Hematopoietic multipotent progenitor cell (in vitro differentiated cells): ENCODE measurements around the gene NMB. TPM values are rescaled to one million over a fixed set of nuclear protein-coding genes. Genes with fewer than 3 reads are reported as not detected.
"Not testable (repeated sequence)": the region's sequence is repeated elsewhere in the genome, so short reads cannot be mapped to it uniquely, and the experiment has no call there.

Source experiments
- DNase-seq, 3 donors: peaks; one replicate each; pipeline ENCODE4 v3.0.0-alpha.2; 2011 to 2015; ENCODE audit warnings: low read depth in 2 of 3, low spot score in 2 of 3
- total RNA-seq: library from RNA; depleted of rRNA; stranded (reverse); fragments of >200 nt; gene quantifications from one replicate; pipeline ENCODE4 v1.2.3, GENCODE V29; 2012

NMB gene
- total RNA-seq, 1 donor: 2.4 TPM

DNA sequence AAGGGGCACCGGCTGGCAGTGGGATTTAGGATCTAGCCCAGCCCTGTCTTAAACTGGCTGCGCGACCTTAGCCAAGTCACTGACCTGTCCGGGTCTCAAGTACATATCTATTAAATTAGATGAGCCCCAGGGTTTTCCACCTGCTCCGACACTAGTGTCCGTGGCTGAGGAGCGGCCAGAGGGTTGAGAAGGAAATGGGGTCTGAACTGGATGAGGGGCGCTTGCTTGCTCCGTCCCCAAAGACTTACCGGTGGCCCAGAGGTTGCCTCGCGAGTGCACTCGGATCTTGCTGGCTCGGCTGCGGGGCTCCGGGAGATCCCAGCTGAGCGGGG, 285 bp downstream of the NMB start:
- no peak for DNase-seq

DNA sequence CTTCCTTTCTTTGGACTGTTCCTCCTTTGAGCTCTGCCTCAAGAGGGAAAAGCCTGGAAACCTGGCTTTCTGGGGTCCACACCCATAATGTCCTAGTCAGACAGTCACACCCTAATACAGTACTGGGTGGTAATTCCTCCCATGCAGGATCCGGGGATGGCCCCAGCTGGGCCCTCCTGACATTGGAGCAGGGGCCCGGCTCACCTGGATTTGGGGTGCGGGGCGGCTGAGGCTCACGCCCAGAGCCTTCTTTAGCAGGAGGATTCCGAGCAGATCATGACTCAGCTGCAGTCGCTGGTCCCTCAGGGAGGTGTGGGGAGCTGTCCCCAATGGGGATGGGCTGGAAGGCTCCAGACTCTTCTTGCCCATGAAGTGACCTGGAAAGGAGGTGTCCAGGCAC, 1.0 kb downstream of the NMB start:
- DNase-seq: no peak

GRCh38 chr15:84654689-84655453, 3.1 kb downstream of the NMB start:
- peak in 2 of 3 donors; percentile 87 to 92 for DNase-seq

GRCh38 chr15:84653910-84654688, 3.9 kb downstream of the NMB start, which contains the start of gene WDR73:
WDR73 (minus strand) TSS chr15:84654283; CDS start chr15:84654274, 9 bp downstream.
- peak; percentile 91 to 97 (median 97) for DNase-seq

DNA sequence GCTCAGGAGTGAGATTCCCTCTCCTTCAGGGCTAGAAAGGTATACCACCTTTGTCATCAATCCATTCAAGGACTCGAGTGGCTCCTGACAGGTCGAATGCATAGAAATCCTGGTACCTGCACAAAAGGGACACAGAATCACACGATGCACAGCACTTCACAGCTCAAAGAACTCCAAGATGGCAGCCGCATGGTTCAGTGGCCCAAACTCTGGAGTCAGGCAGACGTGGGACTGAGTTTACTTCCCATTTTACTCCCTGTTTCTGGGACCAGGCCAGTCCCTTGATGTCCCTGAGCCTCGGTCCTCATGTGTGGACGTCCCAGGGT, 4.5 kb downstream of the NMB start:
- no peak for DNase-seq

DNA sequence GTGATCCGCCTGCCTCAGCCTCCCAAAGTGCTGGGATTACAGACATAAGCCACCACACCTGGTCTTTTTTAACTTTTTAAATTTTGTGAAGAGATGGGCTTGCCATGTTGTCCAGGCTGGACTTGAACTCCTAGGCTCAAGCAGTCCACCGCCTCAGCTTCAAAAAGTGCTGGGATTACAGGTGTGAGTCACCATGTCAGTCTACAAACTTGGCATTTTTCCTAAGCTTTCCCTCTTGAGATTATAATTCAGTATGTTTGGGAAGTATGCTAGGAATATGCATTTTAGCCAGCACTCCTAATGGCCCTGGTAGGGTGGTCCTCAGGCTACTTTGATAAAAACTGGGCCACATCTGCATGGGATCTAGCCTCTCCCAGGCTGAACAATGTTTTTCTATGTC, 8.3 kb downstream of the NMB start:
- DNase-seq: no peak

- DNase-seq: no peak
These were observed 9.5 kb downstream of the NMB start for GRCh38 chr15:84648539-84648938.

- DNase-seq: no peak
These were observed 10.3 kb downstream of the NMB start for GRCh38 chr15:84647726-84648125.

GRCh38 chr15:84645997-84646396, 12.0 kb downstream of the NMB start:
- DNase-seq: no peak

GRCh38 chr15:84645496-84645895, 12.5 kb downstream of the NMB start:
- no peak for DNase-seq

- no peak for DNase-seq
These were observed 14.2 kb downstream of the NMB start for GRCh38 chr15:84643838-84644237.

DNA sequence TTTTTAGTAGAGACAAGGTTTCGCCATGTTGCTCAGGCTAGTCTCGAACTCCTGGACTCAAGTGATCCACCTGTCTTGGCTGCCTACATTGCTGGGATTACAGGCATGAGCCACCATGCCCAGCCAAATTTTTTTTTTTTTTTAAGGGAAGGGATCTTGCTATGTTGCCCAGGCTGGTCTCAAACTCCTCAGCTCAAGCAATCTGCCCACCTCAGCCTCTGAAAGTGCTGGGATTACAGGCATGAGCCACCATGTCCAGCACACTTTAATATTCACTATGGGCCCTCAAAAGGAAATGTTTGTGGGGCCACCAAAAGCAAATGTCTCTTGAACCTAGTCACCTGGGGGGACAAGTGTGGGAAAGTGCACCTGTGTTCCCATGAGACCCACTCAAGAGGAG, 15.4 kb downstream of the NMB start:
- not testable (repeated sequence) for DNase-seq

- not testable (repeated sequence) for DNase-seq
These were observed 16.1 kb downstream of the NMB start for GRCh38 chr15:84641871-84642270.

- DNase-seq: peak in 2 of 3 donors; percentile 31 to 43
These were observed 19.9 kb downstream of the NMB start for GRCh38 chr15:84638103-84638502.

DNA sequence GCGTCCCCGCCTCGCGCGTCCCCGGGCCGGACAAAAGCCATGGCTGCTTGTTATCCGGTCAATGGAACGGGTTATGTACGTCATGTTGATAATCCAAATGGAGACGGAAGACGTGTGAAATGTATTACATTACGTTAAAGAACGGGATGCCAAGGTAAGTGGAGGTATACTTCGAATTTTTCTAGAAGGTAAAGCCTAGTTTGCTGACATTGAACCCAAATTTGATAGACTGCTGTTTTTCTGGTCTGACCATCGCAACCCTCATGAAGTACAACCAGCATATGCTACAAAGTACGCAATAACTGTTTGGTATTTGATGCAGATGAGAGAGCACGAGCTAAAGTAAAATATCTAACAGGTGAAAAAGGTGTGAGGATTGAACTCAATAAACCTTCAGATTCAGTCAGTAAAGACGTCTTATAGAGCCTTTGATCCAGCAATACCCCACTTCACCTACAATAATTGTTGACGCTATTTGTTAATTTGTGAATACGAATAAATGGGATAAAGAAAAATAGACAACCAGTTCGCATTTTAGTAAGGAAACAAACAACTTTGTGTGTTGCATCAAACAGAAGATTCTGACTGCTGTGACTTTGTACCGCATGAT, 23.7 kb downstream of the NMB start:
- DNase-seq: no peak

- DNase-seq: peak; percentile 50 to 72 (median 68)
These were observed 24.4 kb downstream of the NMB start for GRCh38 chr15:84633311-84634227.

DNA sequence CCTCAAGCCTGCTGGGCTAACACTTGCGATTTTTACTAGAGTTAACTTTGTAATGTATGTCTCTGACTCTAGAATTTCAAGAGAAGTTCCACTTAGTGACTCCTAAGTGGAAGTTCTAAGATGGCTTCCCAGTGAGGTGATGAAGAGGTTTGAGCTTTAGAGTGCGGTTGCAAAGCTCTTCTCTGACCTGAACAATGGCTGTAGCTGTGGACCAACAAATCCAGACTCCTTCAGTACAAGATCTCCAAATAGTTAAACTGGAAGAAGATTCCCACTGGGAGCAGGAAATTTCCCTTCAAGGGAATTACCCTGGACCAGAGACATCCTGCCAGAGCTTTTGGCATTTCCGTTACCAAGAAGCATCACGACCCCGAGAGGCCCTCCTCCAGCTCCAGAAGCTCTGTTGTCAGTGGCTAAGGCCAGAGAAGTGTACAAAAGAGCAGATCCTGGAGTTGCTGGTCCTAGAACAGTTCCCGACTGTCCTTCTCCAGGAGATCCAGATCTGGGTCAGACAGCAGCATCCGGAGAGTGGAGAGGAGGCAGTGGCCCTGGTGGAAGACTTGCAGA, 26.2 kb downstream of the NMB start:
- DNase-seq: no peak

- DNase-seq: no peak
These were observed 29.0 kb downstream of the NMB start for GRCh38 chr15:84629033-84629432.

GRCh38 chr15:84625123-84625522, 32.9 kb downstream of the NMB start:
- DNase-seq: no peak

- DNase-seq: no peak
These were observed 33.6 kb downstream of the NMB start for GRCh38 chr15:84624359-84624758.
